Smooth muscle cell (in vitro differentiated cells): ENCODE data around the gene COX8A. TPM values are rescaled to one million over a fixed set of nuclear protein-coding genes. Genes with fewer than 3 reads are reported as not detected.
"Not testable (repeated sequence)": the region's sequence is repeated elsewhere in the genome, so short reads cannot be mapped to it uniquely, and the experiment has no call there.

Source experiments
- DNase-seq: peaks from one replicate; lab custom pipeline; 2025; ENCODE audit not compliant: unreplicated experiment; lab: John Stamatoyannopoulos, UW
- H2AFZ ChIP-seq: fragments of 200-600 bp; sonication (generic); 2 replicates; pipeline ENCODE4 v1.6.0; 2016; ENCODE audit warnings: antibody characterized with exemption, low read depth, mild to moderate bottlenecking
- H3F3A ChIP-seq: fragments of 200-600 bp; sonication (generic); 2 replicates; pipeline ENCODE4 v1.6.0; 2017; ENCODE audit warnings: antibody characterized with exemption, low read depth
- H3K27ac ChIP-seq: fragments of 200-600 bp; sonication (generic); 2 replicates; pipeline ENCODE4 v1.5.1; 2016; ENCODE audit warnings: low read depth, mild to moderate bottlenecking
- H3K27me3 ChIP-seq: fragments of 200-600 bp; sonication (generic); 2 replicates; pipeline ENCODE4 v1.6.1; 2016; ENCODE audit warnings: low read depth, mild to moderate bottlenecking
- H3K36me3 ChIP-seq: fragments of 200-600 bp; sonication (generic); 2 replicates; pipeline ENCODE4 v1.5.1; 2016; ENCODE audit warnings: low read depth
- H3K4me1 ChIP-seq: fragments of 200-600 bp; sonication (generic); 2 replicates; pipeline ENCODE4 v1.5.1; 2016; ENCODE audit warnings: low read depth
- H3K4me2 ChIP-seq: fragments of 200-600 bp; sonication (generic); 2 replicates; pipeline ENCODE4 v1.6.0; 2016; ENCODE audit warnings: mild to moderate bottlenecking
- H3K4me3 ChIP-seq: fragments of 200-600 bp; sonication (generic); 2 replicates; pipeline ENCODE4 v1.5.1; 2016; ENCODE audit warnings: mild to moderate bottlenecking
- H3K79me2 ChIP-seq: fragments of 200-600 bp; sonication (generic); 2 replicates; pipeline ENCODE4 v1.6.0; 2016; ENCODE audit warnings: low read depth, mild to moderate bottlenecking
- H3K9ac ChIP-seq: fragments of 200-600 bp; sonication (generic); 2 replicates; pipeline ENCODE4 v1.6.0; 2016; ENCODE audit warnings: low read depth
- H3K9me3 ChIP-seq: fragments of 200-600 bp; sonication (generic); replicated peaks from 2 replicates; pipeline ENCODE4 v1.5.1; 2016; ENCODE audit warnings: low read depth
- H4K20me1 ChIP-seq: fragments of 200-600 bp; sonication (generic); 2 replicates; pipeline ENCODE4 v1.6.0; 2016; ENCODE audit warnings: low read depth
- CTCF ChIP-seq: fragments of 200-600 bp; sonication (generic); IDR thresholded peaks from 2 replicates; pipeline ENCODE4 v1.5.1; 2017; ENCODE audit warnings: borderline replicate concordance, mild to moderate bottlenecking, antibody characterized with exemption; ENCODE audit not compliant: insufficient read depth, poor library complexity, severe bottlenecking
- WGBS: methylation state at CpG from one replicate; pipeline ENCODE4 v1.1.7; 2016; ENCODE audit warnings: low lambda C conversion rate; 5-methylcytosine and 5-hydroxymethylcytosine counted together
- polyA plus RNA-seq: library from polyadenylated mRNA; unstranded; fragments of >200 nt; fragmentation: Nextera tagmentation; extraction: Ambion mirVana; gene quantifications from 2 replicates; pipeline ENCODE4 v1.2.1, GENCODE V29; 2016
- total RNA-seq: library from RNA; depleted of rRNA; stranded (reverse); fragments of >200 nt; gene quantifications from 2 replicates; pipeline ENCODE4 v1.2.3, GENCODE V29; 2014

The COX8A gene
- total and polyA plus RNA-seq, 2 experiments from 2014 or later = 534 to 551 TPM

- H3K9ac ChIP-seq = no peak overlapping the region
- TF ChIP-seq CTCF = no peak
- no peak overlapping the region for H2AFZ ChIP-seq
- H3F3A ChIP-seq = no peaks in the 10 kb centered on the region
- H3K4me1 ChIP-seq = peaks cover 7% of the 10 kb centered on the region
- 77% methylated on average over 5 of the region's 5 CpGs for WGBS
- H3K9me3 ChIP-seq = no peaks in the 10 kb centered on the region
- DNase-seq = no peak
- H3K4me3 ChIP-seq = no peak overlapping the region
- peaks cover 7% of the 10 kb centered on the region for H4K20me1 ChIP-seq
- H3K36me3 ChIP-seq = no peaks in the 10 kb centered on the region
- H3K27ac ChIP-seq = no peak overlapping the region
- H3K27me3 ChIP-seq = no peaks in the 10 kb centered on the region
- H3K4me2 ChIP-seq = no peak overlapping the region
- H3K79me2 ChIP-seq = peaks cover 11% of the 10 kb centered on the region
Observed at GRCh38 chr11:63970902-63971301, 3.5 kb upstream of the COX8A start.

GRCh38 chr11:63973912-63974258, 535 bp upstream of the COX8A start:
- not testable (repeated sequence) for H3K9ac ChIP-seq, H2AFZ ChIP-seq, H3F3A ChIP-seq, H3K9me3 ChIP-seq, H3K27ac ChIP-seq, H3K27me3 ChIP-seq, H3K36me3 ChIP-seq, DNase-seq
- H3K4me3 ChIP-seq = peak overlapping the region; percentile 47
- H3K4me2 ChIP-seq = peak overlapping the region; percentile 82
- 71% methylated on average over 18 of the region's 18 CpGs for WGBS
- peaks cover 19% of the 10 kb centered on the region for H4K20me1 ChIP-seq
- H3K4me1 ChIP-seq = peaks cover 13% of the 10 kb centered on the region
- H3K79me2 ChIP-seq = peaks cover 35% of the 10 kb centered on the region

GRCh38 chr11:63978551-63979239, 4.3 kb downstream of the COX8A start:
- H3K9ac ChIP-seq = no peak overlapping the region
- no peak overlapping the region for H2AFZ ChIP-seq
- no peaks in the 10 kb centered on the region for H3K36me3 ChIP-seq
- H3K79me2 ChIP-seq = peaks cover 46% of the 10 kb centered on the region
- H3K27ac ChIP-seq = no peak overlapping the region
- no peak for DNase-seq
- H3F3A ChIP-seq = no peaks in the 10 kb centered on the region
- H3K4me1 ChIP-seq = peaks cover 13% of the 10 kb centered on the region
- H3K4me2 ChIP-seq = no peak overlapping the region
- H3K9me3 ChIP-seq = no peaks in the 10 kb centered on the region
- 77% methylated on average over 10 of the region's 10 CpGs for WGBS
- H3K27me3 ChIP-seq = no peaks in the 10 kb centered on the region
- TF ChIP-seq CTCF = no peak
- peaks cover 19% of the 10 kb centered on the region for H4K20me1 ChIP-seq
- H3K4me3 ChIP-seq = no peak overlapping the region

- TF ChIP-seq CTCF = no peak
- no peaks in the 10 kb centered on the region for H3K36me3 ChIP-seq
- H3K27ac ChIP-seq = no peak overlapping the region
- H2AFZ ChIP-seq = no peak overlapping the region
- no peak for DNase-seq
- peaks cover 13% of the 10 kb centered on the region for H3K4me1 ChIP-seq
- H3K79me2 ChIP-seq = peaks cover 46% of the 10 kb centered on the region
- H3K27me3 ChIP-seq = no peaks in the 10 kb centered on the region
- no peaks in the 10 kb centered on the region for H3K9me3 ChIP-seq
- peaks cover 19% of the 10 kb centered on the region for H4K20me1 ChIP-seq
- no peak overlapping the region for H3K4me3 ChIP-seq
- no peak overlapping the region for H3K9ac ChIP-seq
- H3K4me2 ChIP-seq = no peak overlapping the region
- 90% methylated on average over 5 of the region's 5 CpGs for WGBS
- H3F3A ChIP-seq = no peaks in the 10 kb centered on the region
Observed at GRCh38 chr11:63979426-63979825, 5.0 kb downstream of the COX8A start.
